HCT116 (cell line): ENCODE results near the gene CPM. TPM values are rescaled to one million over a fixed set of nuclear protein-coding genes. Genes with fewer than 3 reads are reported as not detected.

Experiments
- ATAC-seq: fragments of 200-7000 bp; cut with Tn5 transposase; 2 replicates; pipeline ENCODE4 v1.9.1; 2020; ENCODE audit warnings: mild to moderate bottlenecking, moderate library complexity
- BruUV-seq: library from RNA; stranded (reverse); fragments of 400-500 nt; replicated peaks from 2 replicates; lab custom pipeline; 2021; lab: Mats Ljungman, UMichigan
- CTCF ChIA-PET: fragments of 300-600 bp; sonication (Branson Sonifier 250); formaldehyde crosslinking; loops from one replicate; lab custom pipeline; 2021; ENCODE audit warnings: antibody characterized with exemption; lab: Charles Lee
- POLR2A ChIA-PET: fragments of 300-600, 350-600 bp; sonication (Branson Sonifier 250); formaldehyde crosslinking; loops from one replicate; lab custom pipeline; 2021; ENCODE audit warnings: antibody characterized with exemption; lab: Charles Lee
- RAD21 ChIA-PET, 2 experiments: fragments of 300-600 bp; sonication (Branson Sonifier 250); formaldehyde crosslinking; loops; one replicate each; lab custom pipeline; 2023; ENCODE audit warnings: low total read pairs in 2 of 2; ENCODE audit not compliant: uncharacterized antibody in 2 of 2, unreplicated experiment in 2 of 2, low non-redundant PET in 1 of 2; lab: Charles Lee
- DNase-seq: peaks from one replicate; pipeline ENCODE4 v3.0.0-alpha.2; 2010; ENCODE audit warnings: low read depth, low spot score
- H2AFZ ChIP-seq: fragments of 200-600 bp; shearing (Covaris generic), sonication (generic); 2 replicates; pipeline ENCODE4 v1.6.1; 2017; ENCODE audit warnings: low read depth, mixed run types, mixed read lengths, antibody characterized with exemption, low read length; ENCODE audit not compliant: poor library complexity, severe bottlenecking
- H3K27ac ChIP-seq: 2 replicates; pipeline ENCODE4 v1.5.1; 2012; ENCODE audit warnings: low read depth, low read length
- H3K27me3 ChIP-seq: fragments of 200-600 bp; sonication (generic); 2 replicates; pipeline ENCODE4 v1.6.1; 2016; ENCODE audit warnings: mixed run types, low read length, mixed read lengths; ENCODE audit not compliant: insufficient read depth
- H3K36me3 ChIP-seq, 2 experiments: fragments of 200-500 bp in 1 of 2; fragments of 200-600 bp in 1 of 2; sonication (Bioruptor generic) in 1 of 2; sonication (generic) in 1 of 2; 2 replicates each; pipeline versions ENCODE4 v1.5.1 to v1.6.1; 2014 to 2016; ENCODE audit warnings: low read length in 2 of 2, inconsistent platforms in 1 of 2, mixed read lengths in 1 of 2, mixed run types in 1 of 2; ENCODE audit not compliant: insufficient read depth in 2 of 2, control insufficient read depth in 1 of 2
- H3K4me1 ChIP-seq, 2 experiments: fragments of 200-600 bp in 1 of 2; sonication (generic) in 1 of 2; 2 replicates each; pipeline versions ENCODE4 v1.5.1 to v1.6.1; 2012 to 2017; ENCODE audit warnings: low read length in 2 of 2, inconsistent platforms in 1 of 2, mild to moderate bottlenecking in 1 of 2, mixed read lengths in 1 of 2, mixed run types in 1 of 2, moderate library complexity in 1 of 2; ENCODE audit not compliant: insufficient read depth in 2 of 2, control insufficient read depth in 1 of 2
- H3K4me2 ChIP-seq: fragments of 200-600 bp; sonication (generic); 2 replicates; pipeline ENCODE4 v1.6.1; 2017; ENCODE audit warnings: mixed run types, low read length, mixed read lengths
- H3K4me3 ChIP-seq, 2 experiments: fragments of 200-600 bp in 1 of 2; sonication (generic) in 1 of 2; replicated peaks in 1 of 2; 2 replicates each; pipeline ENCODE4 v1.5.1; 2011 to 2016; ENCODE audit warnings: low read length in 2 of 2, control low read depth in 1 of 2, low read depth in 1 of 2, mild to moderate bottlenecking in 1 of 2, mixed read lengths in 1 of 2, mixed run types in 1 of 2
- H3K79me2 ChIP-seq: fragments of 200-600 bp; sonication (generic); 2 replicates; pipeline ENCODE4 v1.6.1; 2017; ENCODE audit warnings: mild to moderate bottlenecking, mixed run types, low read length, moderate library complexity, mixed read lengths; ENCODE audit not compliant: insufficient read depth
- H3K9ac ChIP-seq: fragments of 200-600 bp; sonication (generic); 2 replicates; pipeline ENCODE4 v1.6.1; 2016; ENCODE audit warnings: low read length, mixed read lengths
- H3K9me2 ChIP-seq: fragments of 200-600 bp; sonication (generic), shearing (Covaris generic); 2 replicates; pipeline ENCODE4 v1.6.1; 2017; ENCODE audit warnings: mixed run types, mild to moderate bottlenecking, moderate library complexity; ENCODE audit not compliant: insufficient read depth
- H3K9me3 ChIP-seq, 2 experiments: fragments of 200-500 bp in 1 of 2; fragments of 200-600 bp in 1 of 2; sonication (Bioruptor generic) in 1 of 2; sonication (generic) in 1 of 2; 2 replicates each; pipeline ENCODE4 v1.6.1; 2014 to 2017; ENCODE audit warnings: low read length in 2 of 2, mixed read lengths in 2 of 2, inconsistent platforms in 1 of 2, low read depth in 1 of 2, mild to moderate bottlenecking in 1 of 2, mixed run types in 1 of 2, moderate library complexity in 1 of 2; ENCODE audit not compliant: control insufficient read depth in 1 of 2, insufficient read depth in 1 of 2
- H4K20me1 ChIP-seq: fragments of 200-600 bp; sonication (generic), shearing (Covaris generic); 2 replicates; pipeline ENCODE4 v1.6.1; 2017; ENCODE audit warnings: mixed run types, mild to moderate bottlenecking, moderate library complexity; ENCODE audit not compliant: insufficient read depth
- CBX3 ChIP-seq: IDR thresholded peaks from 2 replicates; pipeline ENCODE4 v1.6.1; 2012; ENCODE audit warnings: low read depth
- CTCF ChIP-seq, 3 experiments: fragments of 200-600 bp in 1 of 3; sonication (generic) in 1 of 3; IDR thresholded peaks in 2 of 3; conservative IDR thresholded peaks in 1 of 3; 2 replicates each; pipeline ENCODE4 v1.5.1; 2012 to 2017; ENCODE audit warnings: low read depth in 2 of 3, low read length in 2 of 3, antibody characterized with exemption in 1 of 3, borderline replicate concordance in 1 of 3, control low read depth in 1 of 3, mild to moderate bottlenecking in 1 of 3, mixed read lengths in 1 of 3, mixed run types in 1 of 3, moderate library complexity in 1 of 3; ENCODE audit not compliant: insufficient read depth in 1 of 3
- EGR1 ChIP-seq: IDR thresholded peaks from 2 replicates; pipeline ENCODE4 v1.6.1; 2012; ENCODE audit warnings: low read depth
- EZH2phosphoT487 ChIP-seq: fragments of 200-600 bp; IDR thresholded peaks from 2 replicates; pipeline ENCODE4 v1.6.1; 2018; ENCODE audit warnings: antibody characterized with exemption, borderline replicate concordance
- JUND ChIP-seq: IDR thresholded peaks from 2 replicates; pipeline ENCODE4 v1.6.1; 2012
- MAX ChIP-seq: IDR thresholded peaks from 2 replicates; pipeline ENCODE4 v1.6.1; 2012
- RAD21 ChIP-seq: IDR thresholded peaks from 2 replicates; pipeline ENCODE4 v1.6.1; 2012; ENCODE audit warnings: low read depth, mild to moderate bottlenecking
- SRF ChIP-seq: IDR thresholded peaks from 2 replicates; pipeline ENCODE4 v1.6.1; 2012; ENCODE audit warnings: low read depth
- TCF7L2 ChIP-seq: IDR thresholded peaks from 2 replicates; pipeline ENCODE4 v1.7.0; 2011; ENCODE audit warnings: borderline replicate concordance, inconsistent platforms; ENCODE audit not compliant: insufficient read depth, insufficient read length; ENCODE audit errors: extremely low read depth
- ZFX ChIP-seq: fragments of 450-650 bp; IDR thresholded peaks from 2 replicates; pipeline ENCODE4 v1.6.1; 2017
- intact Hi-C: fragments of 100-400 bp; cut with micrococcal nuclease; formaldehyde crosslinking; loops from 2 replicates; pipeline ENCODE4 v1.10.0; 2022
- total RNA-seq: library from RNA; stranded (reverse); gene quantifications from one replicate; pipeline ENCODE4 v1.2.1, GENCODE V29; 2021; ENCODE audit not compliant: unreplicated experiment

CPM gene
- total RNA-seq, 1 experiment from 2014 or later, result 5.3 TPM

- Histone ChIP-seq H2AFZ (no peak overlapping the region), H3K9me2 (no peaks in the 10 kb centered on the region), H3K4me3 (no peak overlapping the region), H3K79me2 (no peaks in the 10 kb centered on the region), H3K4me2 (no peak overlapping the region), H3K9me3 (no peaks in the 10 kb centered on the region), H3K27ac (no peak overlapping the region), H3K9ac (no peak overlapping the region), H3K4me1 (no peaks in the 10 kb centered on the region), H3K27me3 (no peaks in the 10 kb centered on the region), H4K20me1 (no peaks in the 10 kb centered on the region), H3K36me3 (no peaks in the 10 kb centered on the region)
- BruUV-seq, result no TSS peak
- no peak for DNase-seq
- intact Hi-C loops, result no loop called here
- POLR2A ChIA-PET, result no interaction called here
- TF ChIP-seq ZFX, result no peak
- TF ChIP-seq SRF, result no peak
- no peak for TF ChIP-seq EZH2phosphoT487
- no peak for TF ChIP-seq MAX
- no peak for TF ChIP-seq CTCF (IDR thresholded peaks at IDR 0.05 in 2 of 3, conservative IDR thresholded peaks at IDR 0.05 in 1 of 3; ENCODE audit: borderline replicate concordance in 1 of 3, insufficient read depth in 1 of 3, low read depth in 2 of 3, low read length in 2 of 3)
- TF ChIP-seq TCF7L2, result no peak
- no peak for TF ChIP-seq EGR1
- no peak for TF ChIP-seq CBX3
- TF ChIP-seq JUND, result no peak
- no peak for TF ChIP-seq RAD21
- RAD21 ChIA-PET, result no interaction called here
- CTCF ChIA-PET, result interaction anchor here (1.1 kb wide), 1 partner anchor 8 kb away, joined by 4 read pairs; no protein-coding TSS in a partner anchor
- no peak for ATAC-seq
Measured at GRCh38 chr12:68915055-68915454, 17.9 kb downstream of the CPM start.
